H1 (cell line): ENCODE results near the gene TLL2. TPM values are rescaled to one million over a fixed set of nuclear protein-coding genes. Genes with fewer than 3 reads are reported as not detected.
A peak's percentile ranks its signal among the peaks of the same experiment; 100 is the strongest.

Source experiments
- CTCF ChIA-PET: fragments of 300-600 bp; sonication (Branson Sonifier 250); formaldehyde crosslinking; loops from one replicate; lab custom pipeline; 2021; ENCODE audit not compliant: partially characterized antibody; lab: Charles Lee
- POLR2A ChIA-PET: fragments of 300-600 bp; sonication (Branson Sonifier 250); formaldehyde crosslinking; loops from one replicate; lab custom pipeline; 2021; ENCODE audit warnings: inconsistent platforms; ENCODE audit not compliant: partially characterized antibody; lab: Charles Lee
- DNase-seq, 2 experiments: peaks; one replicate each; pipeline versions ENCODE4 v3.0.0 to v3.0.0-alpha.2; 2010 to 2022; ENCODE audit warnings: low spot score in 2 of 2, low read depth in 1 of 2, mixed read lengths in 1 of 2
- FAIRE-seq: peaks from 2 replicates; lab custom pipeline; 2011; peaks lifted over from hg19 to GRCh38; lab: Jason Lieb, UNC
- H2AFZ ChIP-seq: 2 replicates; pipeline ENCODE4 v1.8.1; 2012; ENCODE audit warnings: low read length, inconsistent platforms
- H2AK5ac ChIP-seq: 2 replicates; pipeline ENCODE4 v1.6.1; 2013; ENCODE audit warnings: low read depth, low read length
- H2BK120ac ChIP-seq: replicated peaks from 2 replicates; pipeline ENCODE3; 2013; ENCODE audit warnings: low read depth, low read length, inconsistent platforms
- H2BK12ac ChIP-seq: 2 replicates; pipeline ENCODE4 v1.6.1; 2013; ENCODE audit warnings: low read depth, low read length
- H2BK15ac ChIP-seq: 2 replicates; pipeline ENCODE4 v1.6.1; 2013; ENCODE audit warnings: low read length
- H2BK20ac ChIP-seq: 2 replicates; pipeline ENCODE4 v1.6.1; 2013; ENCODE audit warnings: low read length
- H2BK5ac ChIP-seq: 2 replicates; pipeline ENCODE4 v1.6.1; 2013; ENCODE audit warnings: low read depth, low read length
- H3K14ac ChIP-seq: 2 replicates; pipeline ENCODE4 v1.6.1; 2013; ENCODE audit warnings: inconsistent platforms; ENCODE audit not compliant: insufficient read length
- H3K18ac ChIP-seq: 2 replicates; pipeline ENCODE4 v1.6.1; 2013; ENCODE audit warnings: low read length; ENCODE audit errors: extremely low read depth
- H3K23ac ChIP-seq: 2 replicates; pipeline ENCODE4 v1.6.1; 2013; ENCODE audit warnings: inconsistent platforms; ENCODE audit not compliant: insufficient read length
- H3K23me2 ChIP-seq: 2 replicates; pipeline ENCODE4 v1.6.1; 2013; ENCODE audit warnings: low read depth, low read length
- H3K27ac ChIP-seq: 2 replicates; pipeline ENCODE4 v1.6.1; 2011; ENCODE audit warnings: low read depth, low read length, inconsistent platforms
- H3K27me3 ChIP-seq, 4 experiments: replicated peaks in 1 of 4; 1 replicate in 1 of 4; 2 replicates in 3 of 4; pipeline versions ENCODE4 v1.6.1 to v1.8.1; 2011 to 2013; ENCODE audit warnings: low read length in 3 of 4, mild to moderate bottlenecking in 3 of 4, inconsistent platforms in 2 of 4, mixed read lengths in 2 of 4, moderate library complexity in 1 of 4; ENCODE audit not compliant: control insufficient read depth in 3 of 4, insufficient read depth in 3 of 4; ENCODE audit errors: extremely low read depth in 1 of 4
- H3K36me3 ChIP-seq, 4 experiments: 2 replicates each; pipeline versions ENCODE4 v1.6.1 to v1.8.1; 2011 to 2013; ENCODE audit warnings: mild to moderate bottlenecking in 4 of 4, low read length in 3 of 4, moderate library complexity in 2 of 4, control low read depth in 1 of 4, inconsistent platforms in 1 of 4; ENCODE audit not compliant: insufficient read depth in 4 of 4, control insufficient read depth in 2 of 4
- H3K4ac ChIP-seq: replicated peaks from 2 replicates; pipeline ENCODE3; 2013; ENCODE audit warnings: low read length, low read depth, mixed read lengths, inconsistent platforms; ENCODE audit not compliant: insufficient read length
- H3K4me1 ChIP-seq, 4 experiments: replicated peaks in 1 of 4; 1 replicate in 1 of 4; 2 replicates in 3 of 4; pipeline versions ENCODE4 v1.6.1 to v1.8.1; 2011 to 2013; ENCODE audit warnings: low read length in 3 of 4, inconsistent platforms in 2 of 4, mixed read lengths in 1 of 4; ENCODE audit not compliant: insufficient read depth in 4 of 4, control insufficient read depth in 3 of 4
- H3K4me2 ChIP-seq, 2 experiments: 2 replicates each; pipeline versions ENCODE4 v1.6.1 to v1.8.1; 2011 to 2013; ENCODE audit warnings: low read depth in 2 of 2, low read length in 2 of 2, control low read depth in 1 of 2, inconsistent platforms in 1 of 2, mild to moderate bottlenecking in 1 of 2; ENCODE audit not compliant: insufficient read depth in 1 of 2
- H3K4me3 ChIP-seq, 4 experiments: fragments of 200-600, 300-600 bp in 1 of 4; sonication (generic), shearing (Covaris generic), sonication (Bioruptor Twin) in 1 of 4; 2 replicates each; pipeline versions ENCODE4 v1.5.1 to v1.8.1; 2011 to 2016; ENCODE audit warnings: low read length in 4 of 4, low read depth in 3 of 4, control low read depth in 2 of 4, inconsistent platforms in 2 of 4, mild to moderate bottlenecking in 2 of 4, mixed read lengths in 1 of 4, moderate library complexity in 1 of 4; ENCODE audit not compliant: insufficient read depth in 2 of 4; ENCODE audit errors: extremely low read depth in 1 of 4
- H3K56ac ChIP-seq: replicated peaks from 2 replicates; pipeline ENCODE3; 2013; ENCODE audit warnings: low read depth, mild to moderate bottlenecking, mixed read lengths, low read length, inconsistent platforms; ENCODE audit not compliant: insufficient read length
- H3K79me1 ChIP-seq: 2 replicates; pipeline ENCODE4 v1.6.1; 2013; ENCODE audit warnings: low read depth, low read length, control low read depth
- H3K79me2 ChIP-seq, 2 experiments: 2 replicates each; pipeline versions ENCODE4 v1.6.1 to v1.8.1; 2012 to 2013; ENCODE audit warnings: low read length in 2 of 2, mild to moderate bottlenecking in 2 of 2, inconsistent platforms in 1 of 2; ENCODE audit not compliant: insufficient read depth in 2 of 2, control insufficient read depth in 1 of 2
- H3K9ac ChIP-seq, 4 experiments: replicated peaks in 1 of 4; 1 replicate in 1 of 4; 2 replicates in 3 of 4; pipeline versions ENCODE4 v1.6.1 to v1.8.1; 2011 to 2013; ENCODE audit warnings: low read depth in 3 of 4, low read length in 3 of 4, control low read depth in 2 of 4, mild to moderate bottlenecking in 2 of 4, moderate library complexity in 2 of 4, inconsistent platforms in 1 of 4; ENCODE audit errors: extremely low read depth in 1 of 4
- H3K9me3 ChIP-seq, 2 experiments: 2 replicates each; pipeline versions ENCODE4 v1.6.1 to v1.8.1; 2012 to 2013; ENCODE audit warnings: mild to moderate bottlenecking in 2 of 2, moderate library complexity in 2 of 2, control low read depth in 1 of 2, inconsistent platforms in 1 of 2, low read depth in 1 of 2, low read length in 1 of 2, mixed read lengths in 1 of 2; ENCODE audit not compliant: insufficient read depth in 2 of 2
- H4K20me1 ChIP-seq, 2 experiments: replicated peaks in 1 of 2; 2 replicates each; pipeline versions ENCODE3 to v1.8.1; 2011 to 2013; ENCODE audit warnings: inconsistent platforms in 2 of 2, low read length in 2 of 2, mild to moderate bottlenecking in 1 of 2; ENCODE audit not compliant: insufficient read depth in 2 of 2, control insufficient read depth in 1 of 2
- H4K5ac ChIP-seq: 2 replicates; pipeline ENCODE4 v1.6.1; 2013; ENCODE audit warnings: low read length, low read depth, mixed read lengths, inconsistent platforms; ENCODE audit not compliant: insufficient read length
- H4K8ac ChIP-seq: 2 replicates; pipeline ENCODE4 v1.8.0; 2013; ENCODE audit warnings: mild to moderate bottlenecking, moderate library complexity, low read length, inconsistent platforms; ENCODE audit not compliant: insufficient read depth; ENCODE audit errors: extremely low read depth
- H4K91ac ChIP-seq: replicated peaks from 2 replicates; pipeline ENCODE3; 2013; ENCODE audit warnings: low read length, mixed read lengths, inconsistent platforms; ENCODE audit not compliant: insufficient read length
- BCL11A ChIP-seq, 2 experiments: IDR thresholded peaks; one replicate each; pipeline ENCODE4 v1.6.1; 2011; ENCODE audit warnings: low read depth in 2 of 2, low read length in 2 of 2, mild to moderate bottlenecking in 2 of 2
- HDAC6 ChIP-seq: IDR thresholded peaks from one replicate; pipeline ENCODE4 v1.7.1; 2012; ENCODE audit warnings: low read depth, mild to moderate bottlenecking, inconsistent platforms, low read length, moderate library complexity
- KDM4A ChIP-seq: IDR thresholded peaks from one replicate; pipeline ENCODE4 v1.7.1; 2012; ENCODE audit warnings: low read depth, mild to moderate bottlenecking, moderate library complexity, low read length, inconsistent platforms; ENCODE audit not compliant: severe bottlenecking
- KDM5A ChIP-seq: fragments of 200-600 bp; IDR thresholded peaks from 2 replicates; pipeline ENCODE4 v1.7.1; 2012; ENCODE audit warnings: mild to moderate bottlenecking, low read length, inconsistent platforms, mixed read lengths
- POU5F1 ChIP-seq: IDR thresholded peaks from 2 replicates; pipeline ENCODE4 v1.6.1; 2011; ENCODE audit warnings: low read depth, mild to moderate bottlenecking, low read length, moderate library complexity
- RAD21 ChIP-seq, 2 experiments: IDR thresholded peaks in 1 of 2; conservative IDR thresholded peaks in 1 of 2; 2 replicates each; pipeline ENCODE4 v1.6.1; 2011; ENCODE audit warnings: low read depth in 2 of 2, low read length in 2 of 2, improper control_type of control experiment in 1 of 2, inconsistent platforms in 1 of 2, mild to moderate bottlenecking in 1 of 2, moderate library complexity in 1 of 2
- RNF2 ChIP-seq: fragments of 200-900, 300-1000 bp; sonication (generic); IDR thresholded peaks from 2 replicates; pipeline ENCODE4 v1.7.1; 2016; ENCODE audit warnings: borderline replicate concordance, low read depth, mild to moderate bottlenecking, antibody characterized with exemption, low read length; ENCODE audit not compliant: poor library complexity, severe bottlenecking; ENCODE audit errors: missing control alignments
- SIRT6 ChIP-seq: IDR thresholded peaks from one replicate; pipeline ENCODE4 v1.7.1; 2012; ENCODE audit warnings: low read length, inconsistent platforms
- TCF12 ChIP-seq: IDR thresholded peaks from 2 replicates; pipeline ENCODE4 v1.6.1; 2011; ENCODE audit warnings: low read depth, mild to moderate bottlenecking, low read length
- WGBS, 2 experiments: shearing (Covaris generic) in 1 of 2; methylation state at CpG; one replicate each; pipeline versions ENCODE4 v1.1.6 to v1.1.7; 2013 to 2015; ENCODE audit warnings: low lambda C conversion rate in 2 of 2, mixed read lengths in 2 of 2, inconsistent platforms in 1 of 2, low coverage in 1 of 2, missing lambda C conversion rate in 1 of 2; ENCODE audit not compliant: insufficient replicate concordance in 2 of 2, insufficient coverage in 1 of 2, insufficient read length in 1 of 2; ENCODE audit errors: extremely low coverage in 1 of 2, missing lambda C conversion rate in 1 of 2; 5-methylcytosine and 5-hydroxymethylcytosine counted together
- polyA plus RNA-seq, 7 experiments: library from polyadenylated mRNA; depleted of rRNA in 3 of 7; stranded (reverse) in 5 of 7; unstranded in 2 of 7; fragments of >200 nt in 5 of 7; fragments of 200-250 nt in 2 of 7; gene quantifications; 1 replicate in 5 of 7; 2 replicates in 1 of 7; 4 replicates in 1 of 7; pipeline versions ENCODE4 v1.2.1 to v1.2.3, GENCODE V29; 2011 to 2013; ENCODE audit warnings: missing spikeins in 2 of 7, mixed read lengths in 2 of 7
- total RNA-seq: library from RNA; stranded (reverse); fragmentation: NEBNext Ultra II Directional; extraction: Animal tissue kit (Norgen Biotek cat#: 25700); gene quantifications from 2 replicates; pipeline ENCODE4 v1.2.1, GENCODE V29; 2021
- TF ChIP-seq, protein P1 (sequence below): IDR thresholded peaks from 2 replicates; pipeline ENCODE4 v1.6.1; 2012; ENCODE audit warnings: inconsistent platforms
- TF ChIP-seq, protein P2 (sequence below): IDR thresholded peaks from 2 replicates; pipeline ENCODE4 v1.6.1; 2012; ENCODE audit warnings: low read length, inconsistent platforms

Gene TLL2
- total and polyA plus RNA-seq, 2 of the 8 experiments (the other 6 are each of a cell fraction or from before 2014, with no cell fraction given): 2.4 to 3.2 TPM

DNA sequence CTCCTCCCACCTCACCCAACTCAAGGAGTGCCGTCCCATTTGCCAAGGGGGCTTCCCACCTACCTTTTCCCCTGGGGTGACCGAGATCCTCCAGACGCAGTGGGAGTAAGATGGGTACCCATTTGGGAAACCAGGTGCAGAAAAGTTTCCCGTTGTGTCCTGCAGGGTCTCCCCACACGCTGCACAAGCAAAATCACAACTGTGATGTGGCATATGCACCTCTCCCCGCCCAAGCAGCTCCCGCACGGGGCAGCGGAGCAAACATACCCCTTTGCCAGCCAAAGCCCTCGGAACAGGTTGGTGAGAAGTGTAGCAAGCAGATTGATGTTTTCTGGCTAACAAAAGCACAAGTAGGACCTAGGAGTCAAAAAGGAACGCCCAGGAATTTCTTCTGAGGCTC is 103.4 kb downstream of the TLL2 start:
- H4K5ac ChIP-seq: no peak overlapping the region
- no peak for FAIRE-seq
- no peak for TF ChIP-seq SIRT6
- no peak for TF ChIP-seq RNF2
- TF ChIP-seq HDAC6: no peak
- TF ChIP-seq, protein P1, sequence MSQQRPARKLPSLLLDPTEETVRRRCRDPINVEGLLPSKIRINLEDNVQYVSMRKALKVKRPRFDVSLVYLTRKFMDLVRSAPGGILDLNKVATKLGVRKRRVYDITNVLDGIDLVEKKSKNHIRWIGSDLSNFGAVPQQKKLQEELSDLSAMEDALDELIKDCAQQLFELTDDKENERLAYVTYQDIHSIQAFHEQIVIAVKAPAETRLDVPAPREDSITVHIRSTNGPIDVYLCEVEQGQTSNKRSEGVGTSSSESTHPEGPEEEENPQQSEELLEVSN: no peak
- no peak for TF ChIP-seq TCF12
- TF ChIP-seq, protein P2, sequence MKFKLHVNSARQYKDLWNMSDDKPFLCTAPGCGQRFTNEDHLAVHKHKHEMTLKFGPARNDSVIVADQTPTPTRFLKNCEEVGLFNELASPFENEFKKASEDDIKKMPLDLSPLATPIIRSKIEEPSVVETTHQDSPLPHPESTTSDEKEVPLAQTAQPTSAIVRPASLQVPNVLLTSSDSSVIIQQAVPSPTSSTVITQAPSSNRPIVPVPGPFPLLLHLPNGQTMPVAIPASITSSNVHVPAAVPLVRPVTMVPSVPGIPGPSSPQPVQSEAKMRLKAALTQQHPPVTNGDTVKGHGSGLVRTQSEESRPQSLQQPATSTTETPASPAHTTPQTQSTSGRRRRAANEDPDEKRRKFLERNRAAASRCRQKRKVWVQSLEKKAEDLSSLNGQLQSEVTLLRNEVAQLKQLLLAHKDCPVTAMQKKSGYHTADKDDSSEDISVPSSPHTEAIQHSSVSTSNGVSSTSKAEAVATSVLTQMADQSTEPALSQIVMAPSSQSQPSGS: no peak
- TF ChIP-seq BCL11A (IDR thresholded peaks at IDR 0.05; ENCODE audit: low read depth in 2 of 2, low read length in 2 of 2): no peak
- TF ChIP-seq KDM4A: no peak
- no peak for TF ChIP-seq KDM5A
- no peak for TF ChIP-seq POU5F1
- TF ChIP-seq RAD21 (IDR thresholded peaks at IDR 0.05 in 1 of 2, conservative IDR thresholded peaks at IDR 0.05 in 1 of 2; ENCODE audit: low read depth in 2 of 2, low read length in 2 of 2): no peak

More for the DNA sequence above, 103.4 kb downstream of the TLL2 start:
- Histone ChIP-seq H4K91ac (no peak overlapping the region), H3K4me3 (no peak overlapping the region), H3K56ac (no peak overlapping the region), H2BK120ac (no peak overlapping the region), H3K4me1 (no peaks in the 10 kb centered on the region; a peak in 1 of 7 replicates), H2BK5ac (no peak overlapping the region), H2BK20ac (no peak overlapping the region), H3K23ac (no peak overlapping the region), H3K18ac (no peak overlapping the region), H3K9me3 (no peaks in the 10 kb centered on the region), H3K4me2 (no peak overlapping the region), H3K14ac (no peak overlapping the region), H3K4ac (no peak overlapping the region), H3K27ac (no peak overlapping the region), H3K79me1 (no peaks in the 10 kb centered on the region), H3K9ac (no peak overlapping the region), H2AFZ (no peak overlapping the region), H3K27me3 (no peaks in the 10 kb centered on the region), H2AK5ac (no peak overlapping the region), H2BK15ac (0 out of 2 replicates have a peak overlapping the region, but pooled peaks have one; percentile 12), H3K79me2 (no peaks in the 10 kb centered on the region), H4K20me1 (no peaks in the 10 kb centered on the region), H2BK12ac (no peak overlapping the region), H3K23me2 (no peaks in the 10 kb centered on the region; the same call in 1 of the 2 replicates), H4K8ac (no peak overlapping the region), H3K36me3 (no peaks in the 10 kb centered on the region)
- CTCF ChIA-PET: interaction anchor here (0.6 to 6.4 kb wide), 15 partner anchors 10 to 339 kb away, joined by 3 to 36 read pairs (median 5); partner anchors contain the start of gene TLL2
- POLR2A ChIA-PET: no interaction called here
- DNase-seq: no peak
- WGBS, 2 experiments: 86% methylated on average over 11 of the region's 11 CpGs; no CpG with 5 or more reads in 1 of the 2 experiments
